Nephron progenitor cell (in vitro differentiated cells): ENCODE data around the gene FAM149B1.
A peak's percentile ranks its signal among the peaks of the same experiment; 100 is the strongest.

Experiments
- DNase-seq: peaks from one replicate; pipeline ENCODE4 v3.0.0; 2021
- H3K27ac Mint-ChIP-seq: 2 replicates; pipeline ENCODE4 v1.8.0; 2021; ENCODE audit warnings: mild to moderate bottlenecking, moderate library complexity, mixed read lengths
- H3K27me3 Mint-ChIP-seq: 2 replicates; pipeline ENCODE4 v1.8.0; 2021; ENCODE audit warnings: mild to moderate bottlenecking, low read depth, mixed read lengths; ENCODE audit not compliant: poor library complexity
- H3K36me3 Mint-ChIP-seq: 2 replicates; pipeline ENCODE4 v1.8.0; 2021; ENCODE audit warnings: low read depth, mixed read lengths
- H3K4me1 Mint-ChIP-seq: 2 replicates; pipeline ENCODE4 v1.8.0; 2021; ENCODE audit warnings: mixed read lengths
- H3K4me3 Mint-ChIP-seq: 2 replicates; pipeline ENCODE4 v1.8.0; 2021; ENCODE audit warnings: mild to moderate bottlenecking, moderate library complexity, mixed read lengths
- H3K9me3 Mint-ChIP-seq: 2 replicates; pipeline ENCODE4 v1.8.0; 2021; ENCODE audit warnings: mild to moderate bottlenecking, moderate library complexity, mixed read lengths
- CTCF ChIP-seq: fragments of 200-600 bp; sonication (generic); IDR thresholded peaks from 2 replicates; pipeline ENCODE4 v1.5.0; 2021; ENCODE audit warnings: antibody characterized with exemption

The FAM149B1 gene

GRCh38 chr10:73226663-73227062 is 58.7 kb downstream of the FAM149B1 start:
- Mint-ChIP-seq H3K36me3 (peaks cover 22% of the 10 kb centered on the region), H3K4me1 (no peaks in the 10 kb centered on the region), H3K9me3 (no peaks in the 10 kb centered on the region), H3K4me3 (no peak overlapping the region), H3K27ac (no peak overlapping the region), H3K27me3 (peaks cover 3% of the 10 kb centered on the region)
- no peak for TF ChIP-seq CTCF
- DNase-seq: no peak

GRCh38 chr10:73228247-73228646 is 60.3 kb downstream of the FAM149B1 start:
- peaks cover 19% of the 10 kb centered on the region for H3K36me3 Mint-ChIP-seq
- no peak for TF ChIP-seq CTCF
- no peaks in the 10 kb centered on the region for H3K9me3 Mint-ChIP-seq
- DNase-seq: no peak
- no peaks in the 10 kb centered on the region for H3K4me1 Mint-ChIP-seq
- peak overlapping the region; percentile 32 for H3K27ac Mint-ChIP-seq
- no peak overlapping the region for H3K4me3 Mint-ChIP-seq
- peaks cover 3% of the 10 kb centered on the region for H3K27me3 Mint-ChIP-seq

GRCh38 chr10:73229567-73229966 is 61.6 kb downstream of the FAM149B1 start:
- Mint-ChIP-seq H3K9me3 (no peaks in the 10 kb centered on the region), H3K4me1 (no peaks in the 10 kb centered on the region), H3K27ac (peak overlapping the region; percentile 2), H3K27me3 (peaks cover 1% of the 10 kb centered on the region), H3K4me3 (no peak overlapping the region), H3K36me3 (peaks cover 29% of the 10 kb centered on the region)
- no peak for DNase-seq
- TF ChIP-seq CTCF: no peak

- Mint-ChIP-seq H3K4me3 (no peak overlapping the region), H3K36me3 (peaks cover 38% of the 10 kb centered on the region), H3K9me3 (no peaks in the 10 kb centered on the region), H3K27ac (peak overlapping the region; percentile 58), H3K4me1 (no peaks in the 10 kb centered on the region), H3K27me3 (no peaks in the 10 kb centered on the region)
- no peak for DNase-seq
- TF ChIP-seq CTCF: peak; percentile 28
Measured at GRCh38 chr10:73232887-73233286, 65.0 kb downstream of the FAM149B1 start.

- H3K36me3 Mint-ChIP-seq: peaks cover 38% of the 10 kb centered on the region
Measured at GRCh38 chr10:73233883-73234282, 66.0 kb downstream of the FAM149B1 start.

More at GRCh38 chr10:73233883-73234282, 66.0 kb downstream of the FAM149B1 start:
- Mint-ChIP-seq H3K9me3 (no peaks in the 10 kb centered on the region), H3K4me3 (no peak overlapping the region), H3K27me3 (no peaks in the 10 kb centered on the region), H3K27ac (peak overlapping the region; percentile 41), H3K4me1 (no peaks in the 10 kb centered on the region)
- no peak for TF ChIP-seq CTCF
- DNase-seq: no peak
